Gastroesophageal sphincter (tissue), 4 donors: ENCODE data around the gene LPP. TPM values are rescaled to one million over a fixed set of nuclear protein-coding genes. Genes with fewer than 3 reads are reported as not detected.

Experiments
- ATAC-seq: fragments of 150-250 bp; one replicate; pipeline ENCODE4 v1.9.1; 2016; ENCODE audit warnings: mild to moderate bottlenecking, moderate library complexity
- H3K27ac ChIP-seq, 4 donors: fragments of 200-600 bp; sonication (generic) in 3 of 4; 1 replicate in 3 of 4; 2 replicates in 1 of 4; pipeline ENCODE4 v1.5.1; 2016 to 2019
- H3K27me3 ChIP-seq: fragments of 200-600 bp; sonication (generic); one replicate; pipeline ENCODE4 v1.5.1; 2019
- H3K36me3 ChIP-seq, 2 donors: fragments of 200-600 bp; sonication (generic); one replicate each; pipeline ENCODE4 v1.5.1; 2019; ENCODE audit warnings: control low read depth in 1 of 2
- H3K4me1 ChIP-seq, 3 donors: fragments of 200-600 bp; sonication (generic); 1 replicate in 2 of 3; 2 replicates in 1 of 3; pipeline ENCODE4 v1.5.1; 2016 to 2019; ENCODE audit warnings: control low read depth in 2 of 3
- H3K4me3 ChIP-seq, 2 donors: fragments of 200-600 bp; sonication (generic); one replicate each; pipeline ENCODE4 v1.5.1; 2019; ENCODE audit warnings: mild to moderate bottlenecking in 1 of 2, moderate library complexity in 1 of 2
- H3K9me3 ChIP-seq, 3 donors: fragments of 200-600 bp; sonication (generic); one replicate each; pipeline ENCODE4 v1.5.1; 2017 to 2019; ENCODE audit warnings: control low read depth in 2 of 3
- CTCF ChIP-seq, 4 experiments: fragments of 200-600 bp in 2 of 4; fragments of 450-650 bp in 2 of 4; sonication (generic) in 1 of 4; IDR thresholded peaks; one replicate each; pipeline ENCODE4 v1.5.1; 2017 to 2019; ENCODE audit warnings: antibody characterized with exemption in 4 of 4, mild to moderate bottlenecking in 2 of 4, moderate library complexity in 2 of 4
- EP300 ChIP-seq: sonication (generic); formaldehyde crosslinking; IDR thresholded peaks from one replicate; pipeline ENCODE4 v1.6.1; 2017; ENCODE audit warnings: antibody characterized with exemption, mild to moderate bottlenecking
- POLR2A ChIP-seq, 2 donors: fragments of 450-650 bp; IDR thresholded peaks; one replicate each; pipeline ENCODE4 v1.6.1; 2017; ENCODE audit warnings: antibody characterized with exemption in 2 of 2, mild to moderate bottlenecking in 2 of 2, moderate library complexity in 1 of 2
- POLR2AphosphoS5 ChIP-seq: sonication (generic); formaldehyde crosslinking; IDR thresholded peaks from one replicate; pipeline ENCODE4 v1.6.1; 2017; ENCODE audit warnings: antibody characterized with exemption
- WGBS, 2 donors: methylation state at CpG; one replicate each; pipeline ENCODE4 v1.1.5; 2018; ENCODE audit warnings: low coverage in 1 of 2; 5-methylcytosine and 5-hydroxymethylcytosine counted together
- total RNA-seq, 4 donors: library from RNA; depleted of rRNA; stranded (reverse); fragments of >200 nt; gene quantifications; one replicate each; pipeline ENCODE4 v1.1.0, GENCODE V29; 2016

LPP gene
- total RNA-seq, 4 donors from 2014 or later = 1,243 to 2,297 (median 2,164) TPM

- Histone ChIP-seq H3K9me3 (no peaks in the 10 kb centered on the region), H3K36me3 (peaks cover 0 to 42% of the 10 kb centered on the region in 2 donors), H3K27ac (peak overlapping the region in 1 of 4 donors; percentile 6), H3K4me3 (no peak overlapping the region), H3K27me3 (no peaks in the 10 kb centered on the region), H3K4me1 (peaks cover 0 to 51% (median 9%) of the 10 kb centered on the region in 3 donors)
- ATAC-seq = no peak
- WGBS, 2 donors = 75 to 82% methylated on average over 4 of the region's 4 CpGs
- TF ChIP-seq CTCF (IDR thresholded peaks at IDR 0.05) (no peak), POLR2A (IDR thresholded peaks at IDR 0.05) (no peak), EP300 (no peak), POLR2AphosphoS5 (no peak)
Observed at GRCh38 chr3:188867691-188868265, 713.8 kb downstream of the LPP start.

GRCh38 chr3:188868803-188869202 is 714.8 kb downstream of the LPP start:
- Histone ChIP-seq H3K4me1 (peaks cover 0 to 41% (median 7%) of the 10 kb centered on the region in 3 donors), H3K27ac (peak overlapping the region in 2 of 4 donors; percentile 18 to 24), H3K36me3 (peaks cover 0 to 52% of the 10 kb centered on the region in 2 donors), H3K27me3 (no peaks in the 10 kb centered on the region), H3K4me3 (no peak overlapping the region), H3K9me3 (no peaks in the 10 kb centered on the region)
- no peak for TF ChIP-seq CTCF (IDR thresholded peaks at IDR 0.05)
- TF ChIP-seq EP300 = no peak
- no peak for TF ChIP-seq POLR2AphosphoS5
- TF ChIP-seq POLR2A (IDR thresholded peaks at IDR 0.05) = no peak
- ATAC-seq = no peak
- WGBS, 2 donors = 57 to 62% methylated on average over 1 of the region's 1 CpG

GRCh38 chr3:188869628-188870027 is 715.7 kb downstream of the LPP start:
- Histone ChIP-seq H3K4me3 (no peak overlapping the region), H3K36me3 (peaks cover 4 to 60% of the 10 kb centered on the region in 2 donors), H3K9me3 (no peaks in the 10 kb centered on the region), H3K27ac (peak overlapping the region in 2 of 4 donors; percentile 18 to 24), H3K27me3 (no peaks in the 10 kb centered on the region), H3K4me1 (peaks cover 0 to 33% (median 0%) of the 10 kb centered on the region in 3 donors)
- 88 to 100% methylated on average over 3 of the region's 3 CpGs for WGBS, 2 donors
- no peak for ATAC-seq
- no peak for TF ChIP-seq EP300
- TF ChIP-seq POLR2AphosphoS5 = no peak
- TF ChIP-seq CTCF (IDR thresholded peaks at IDR 0.05) = no peak
- TF ChIP-seq POLR2A (IDR thresholded peaks at IDR 0.05) = no peak

GRCh38 chr3:188870431-188870830 is 716.5 kb downstream of the LPP start:
- Histone ChIP-seq H3K9me3 (no peaks in the 10 kb centered on the region), H3K4me1 (peaks cover 0 to 32% (median 0%) of the 10 kb centered on the region in 3 donors), H3K4me3 (no peak overlapping the region), H3K27me3 (no peaks in the 10 kb centered on the region), H3K36me3 (peaks cover 4 to 68% of the 10 kb centered on the region in 2 donors), H3K27ac (peak overlapping the region in 1 of 4 donors; percentile 4)
- no peak for ATAC-seq
- TF ChIP-seq CTCF (IDR thresholded peaks at IDR 0.05) (no peak), POLR2AphosphoS5 (no peak), POLR2A (IDR thresholded peaks at IDR 0.05) (no peak), EP300 (no peak)
- 77 to 86% methylated on average over 8 of the region's 8 CpGs for WGBS, 2 donors

GRCh38 chr3:188874576-188874975 is 720.6 kb downstream of the LPP start:
- Histone ChIP-seq H3K27me3 (no peaks in the 10 kb centered on the region), H3K9me3 (no peaks in the 10 kb centered on the region), H3K27ac (no peak overlapping the region), H3K4me1 (peaks cover 0 to 10% (median 0%) of the 10 kb centered on the region in 3 donors), H3K4me3 (no peak overlapping the region), H3K36me3 (peaks cover 4 to 66% of the 10 kb centered on the region in 2 donors)
- ATAC-seq = no peak
- 83 to 86% methylated on average over 1 of the region's 1 CpG for WGBS, 2 donors
- TF ChIP-seq CTCF (IDR thresholded peaks at IDR 0.05) = no peak
- no peak for TF ChIP-seq POLR2A (IDR thresholded peaks at IDR 0.05)
